Activated CD8-positive, alpha-beta T cell treated with anti-CD3 and anti-CD28 coated beads for 36 hours (primary cell): ENCODE results near the gene ERC2. TPM values are rescaled to one million over a fixed set of nuclear protein-coding genes. Genes with fewer than 3 reads are reported as not detected.

ENCODE experiments used
- ATAC-seq: fragments of 200-7000 bp; cut with Tn5 transposase; one replicate; pipeline ENCODE4 v1.10.0; 2021; ENCODE audit warnings: mild to moderate bottlenecking, moderate library complexity
- CTCF ChIA-PET: fragments of 350-600 bp; sonication (Branson Sonifier 250); formaldehyde crosslinking; loops from one replicate; lab custom pipeline; 2021; ENCODE audit warnings: antibody characterized with exemption; lab: Charles Lee
- POLR2A ChIA-PET: fragments of 350-600 bp; sonication (Branson Sonifier 250); formaldehyde crosslinking; loops from one replicate; lab custom pipeline; 2021; ENCODE audit warnings: antibody characterized with exemption; lab: Charles Lee
- DNase-seq: peaks from one replicate; pipeline ENCODE4 v3.0.0-alpha.2; 2020
- H3K27ac Mint-ChIP-seq: one replicate; pipeline ENCODE4 v1.8.0; 2021; ENCODE audit warnings: mild to moderate bottlenecking, mixed read lengths
- H3K27me3 Mint-ChIP-seq: one replicate; pipeline ENCODE4 v1.8.0; 2021; ENCODE audit warnings: mixed read lengths
- H3K36me3 Mint-ChIP-seq: one replicate; pipeline ENCODE4 v1.8.0; 2021; ENCODE audit warnings: low read depth, mixed read lengths
- H3K4me1 Mint-ChIP-seq: one replicate; pipeline ENCODE4 v1.8.0; 2021; ENCODE audit warnings: low read depth, mixed read lengths
- H3K4me3 Mint-ChIP-seq: one replicate; pipeline ENCODE4 v1.8.0; 2021; ENCODE audit warnings: mild to moderate bottlenecking, moderate library complexity, mixed read lengths
- H3K9me3 Mint-ChIP-seq: one replicate; pipeline ENCODE4 v1.8.0; 2021; ENCODE audit warnings: mixed read lengths
- intact Hi-C: fragments of 100-400 bp; cut with micrococcal nuclease; formaldehyde crosslinking; loops from one replicate; pipeline ENCODE4 v1.10.0; 2022
- total RNA-seq, 2 experiments: library from RNA; stranded (reverse); gene quantifications; one replicate each; pipeline ENCODE4 v1.2.3, GENCODE V29; 2021
- TF ChIP-seq, protein P1 (sequence below): fragments of 200-600 bp; IDR thresholded peaks from one replicate; pipeline ENCODE4 v1.8.0; 2022; ENCODE audit warnings: antibody characterized with exemption, mild to moderate bottlenecking

Gene ERC2
- total RNA-seq, 2 experiments from 2014 or later, result 0.18 to 0.52 TPM

DNA sequence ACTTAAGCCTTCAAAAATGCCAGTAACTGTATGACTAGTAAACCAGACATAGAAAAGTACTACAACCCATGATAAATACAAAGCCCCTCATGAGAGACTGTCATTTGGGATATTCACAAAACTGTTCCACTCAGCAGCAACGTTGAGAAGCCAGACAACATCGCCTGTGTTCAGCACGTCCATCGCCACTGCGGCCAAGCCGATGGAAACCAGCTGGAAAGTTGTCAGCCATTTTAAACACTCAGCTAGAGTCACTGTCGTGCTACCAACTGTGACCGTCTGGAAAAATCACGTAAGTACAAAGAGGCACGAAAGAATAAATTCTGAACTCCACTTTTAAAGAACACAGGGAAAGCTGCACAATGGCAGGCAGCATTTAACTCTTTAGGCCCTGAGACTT, 640.5 kb downstream of the ERC2 start:
- no peaks in the 10 kb centered on the region for H3K9me3 Mint-ChIP-seq
- H3K27me3 Mint-ChIP-seq, result no peaks in the 10 kb centered on the region
- DNase-seq (no peak), ATAC-seq (no peak)
- H3K4me1 Mint-ChIP-seq, result no peaks in the 10 kb centered on the region
- no peak overlapping the region for H3K4me3 Mint-ChIP-seq
- ChIA-PET POLR2A (no interaction called here), CTCF (no interaction called here)
- intact Hi-C loops, result no loop called here
- no peak overlapping the region for H3K27ac Mint-ChIP-seq
- H3K36me3 Mint-ChIP-seq, result no peaks in the 10 kb centered on the region
- TF ChIP-seq, protein P1, sequence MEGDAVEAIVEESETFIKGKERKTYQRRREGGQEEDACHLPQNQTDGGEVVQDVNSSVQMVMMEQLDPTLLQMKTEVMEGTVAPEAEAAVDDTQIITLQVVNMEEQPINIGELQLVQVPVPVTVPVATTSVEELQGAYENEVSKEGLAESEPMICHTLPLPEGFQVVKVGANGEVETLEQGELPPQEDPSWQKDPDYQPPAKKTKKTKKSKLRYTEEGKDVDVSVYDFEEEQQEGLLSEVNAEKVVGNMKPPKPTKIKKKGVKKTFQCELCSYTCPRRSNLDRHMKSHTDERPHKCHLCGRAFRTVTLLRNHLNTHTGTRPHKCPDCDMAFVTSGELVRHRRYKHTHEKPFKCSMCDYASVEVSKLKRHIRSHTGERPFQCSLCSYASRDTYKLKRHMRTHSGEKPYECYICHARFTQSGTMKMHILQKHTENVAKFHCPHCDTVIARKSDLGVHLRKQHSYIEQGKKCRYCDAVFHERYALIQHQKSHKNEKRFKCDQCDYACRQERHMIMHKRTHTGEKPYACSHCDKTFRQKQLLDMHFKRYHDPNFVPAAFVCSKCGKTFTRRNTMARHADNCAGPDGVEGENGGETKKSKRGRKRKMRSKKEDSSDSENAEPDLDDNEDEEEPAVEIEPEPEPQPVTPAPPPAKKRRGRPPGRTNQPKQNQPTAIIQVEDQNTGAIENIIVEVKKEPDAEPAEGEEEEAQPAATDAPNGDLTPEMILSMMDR, result no peak

DNA sequence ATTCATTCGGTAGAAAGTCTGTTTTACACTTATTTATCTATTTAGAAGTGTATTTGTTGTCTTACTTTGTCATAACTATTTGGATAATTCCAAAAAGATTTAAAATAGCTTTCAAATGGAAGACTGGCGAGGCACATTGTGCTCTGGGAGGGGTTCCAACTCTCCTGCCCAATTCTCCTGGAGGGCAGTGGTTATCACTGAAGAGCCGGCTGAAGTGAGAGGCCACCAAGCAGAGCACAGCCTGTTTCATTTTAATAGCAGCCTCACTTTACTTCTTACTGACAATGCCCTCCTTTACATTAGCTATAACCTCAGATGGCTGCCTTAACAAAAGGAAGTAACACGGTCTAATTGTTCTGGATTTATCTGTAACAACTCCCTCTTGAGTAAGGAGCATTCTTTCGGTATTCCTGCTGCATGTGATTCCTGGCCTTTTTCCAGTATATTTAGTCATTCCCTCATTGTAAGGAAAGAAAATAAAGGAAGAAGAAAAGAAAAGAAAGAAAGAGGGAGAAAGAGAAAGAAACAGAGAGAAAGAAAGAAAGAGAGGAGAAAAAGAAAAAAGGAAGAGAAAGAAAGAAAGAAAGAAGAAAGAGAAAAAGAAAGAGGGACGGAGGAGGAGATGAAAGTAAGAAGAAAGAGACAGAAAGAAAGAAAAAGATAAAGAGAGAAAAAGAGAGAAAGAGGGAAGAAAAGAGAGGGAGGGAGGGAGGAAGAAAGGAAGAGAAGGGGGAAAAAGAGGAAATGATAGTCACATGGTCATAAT, 641.4 kb downstream of the ERC2 start:
- intact Hi-C loops, result no loop called here
- Mint-ChIP-seq H3K36me3 (no peaks in the 10 kb centered on the region), H3K27ac (no peak overlapping the region), H3K4me3 (no peak overlapping the region), H3K27me3 (no peaks in the 10 kb centered on the region), H3K4me1 (no peaks in the 10 kb centered on the region), H3K9me3 (no peaks in the 10 kb centered on the region)
- ATAC-seq (no peak), DNase-seq (no peak)
- ChIA-PET CTCF (no interaction called here), POLR2A (no interaction called here)
- TF ChIP-seq, protein P1, result peak; percentile 34

DNA sequence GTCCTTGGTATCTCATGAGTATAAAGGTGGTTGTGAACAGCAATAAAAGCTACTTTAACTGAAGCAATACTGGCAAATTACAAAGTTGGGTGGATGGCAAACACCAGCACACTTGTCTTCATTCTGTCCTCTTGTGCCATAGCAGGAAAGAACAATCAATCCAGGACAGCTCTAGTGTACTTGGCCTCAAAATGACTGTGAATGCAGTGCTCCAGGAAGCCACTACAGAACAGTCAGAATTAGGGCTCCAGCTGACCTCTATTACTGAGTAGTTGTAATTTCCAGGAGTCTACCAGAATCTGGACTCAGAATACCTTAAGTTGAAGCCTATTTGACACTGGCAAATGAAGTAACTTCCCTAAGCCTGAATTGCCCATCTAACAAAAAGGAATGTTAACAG, 642.2 kb downstream of the ERC2 start:
- Mint-ChIP-seq H3K4me1 (no peaks in the 10 kb centered on the region), H3K9me3 (no peaks in the 10 kb centered on the region), H3K27ac (no peak overlapping the region), H3K4me3 (no peak overlapping the region), H3K36me3 (no peaks in the 10 kb centered on the region), H3K27me3 (no peaks in the 10 kb centered on the region)
- intact Hi-C loops, result no loop called here
- TF ChIP-seq, protein P1, result no peak
- ATAC-seq, result no peak
- CTCF ChIA-PET, result no interaction called here
- POLR2A ChIA-PET, result no interaction called here
- no peak for DNase-seq

DNA sequence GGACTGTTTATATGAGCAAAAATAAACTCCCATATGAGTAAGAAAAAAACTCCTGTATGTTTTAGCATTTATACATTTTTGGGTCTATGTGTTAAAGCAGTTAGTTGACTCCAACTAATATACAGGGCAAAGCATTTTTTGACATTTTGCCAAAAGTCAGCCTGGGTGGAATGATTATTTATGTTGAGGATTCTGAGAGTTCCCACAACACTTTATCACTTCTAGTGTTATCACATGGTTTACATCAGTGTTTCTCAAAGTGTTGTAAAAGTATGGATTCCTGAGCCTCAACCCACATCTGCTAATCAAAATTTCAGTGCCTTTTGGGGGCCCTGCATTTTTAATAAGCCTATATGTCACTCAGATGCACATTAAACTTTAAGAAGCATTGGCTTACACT, 643.9 kb downstream of the ERC2 start:
- H3K27me3 Mint-ChIP-seq, result no peaks in the 10 kb centered on the region

DNA sequence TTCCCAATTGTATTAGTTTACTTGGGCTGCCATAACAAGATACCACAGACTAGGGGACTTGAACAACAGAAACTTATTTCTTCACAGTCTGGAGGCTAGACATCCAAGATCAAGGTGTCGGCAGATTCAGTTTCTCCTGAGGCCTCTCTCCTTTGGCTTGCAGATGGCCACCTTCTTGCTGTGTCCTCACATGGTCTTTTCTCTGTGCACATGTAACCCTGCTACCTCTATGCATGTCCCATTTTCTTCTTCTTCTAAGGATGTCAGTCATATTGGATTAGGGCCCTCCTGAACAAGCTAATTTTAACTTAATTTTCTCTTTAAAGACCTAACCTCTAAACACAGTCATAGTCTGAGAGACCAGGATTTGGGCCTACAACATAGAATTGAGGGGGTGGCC, 644.4 kb downstream of the ERC2 start:
- no peak for ATAC-seq
- no peak overlapping the region for H3K4me3 Mint-ChIP-seq

More for the DNA sequence above, 643.9 kb downstream of the ERC2 start:
- Mint-ChIP-seq H3K27ac (no peak overlapping the region), H3K9me3 (no peaks in the 10 kb centered on the region), H3K36me3 (no peaks in the 10 kb centered on the region), H3K4me1 (no peaks in the 10 kb centered on the region), H3K4me3 (no peak overlapping the region)
- CTCF ChIA-PET, result no interaction called here
- intact Hi-C loops, result no loop called here
- TF ChIP-seq, protein P1, result no peak
- POLR2A ChIA-PET, result no interaction called here
- DNase-seq, result no peak
- ATAC-seq, result no peak

More for the DNA sequence above, 644.4 kb downstream of the ERC2 start:
- DNase-seq, result no peak
- TF ChIP-seq, protein P1, result no peak
- Mint-ChIP-seq H3K36me3 (no peaks in the 10 kb centered on the region), H3K27ac (no peak overlapping the region), H3K27me3 (no peaks in the 10 kb centered on the region), H3K9me3 (no peaks in the 10 kb centered on the region), H3K4me1 (no peaks in the 10 kb centered on the region)
- intact Hi-C loops, result no loop called here
- CTCF ChIA-PET, result no interaction called here
- POLR2A ChIA-PET, result no interaction called here
